Heart left ventricle (tissue), 16 donors: ENCODE results near the gene SFTPD. TPM values are rescaled to one million over a fixed set of nuclear protein-coding genes. Genes with fewer than 3 reads are reported as not detected.

Experiments used
- ATAC-seq, 4 donors: fragments of 200-7000 bp; cut with Tn5 transposase; one replicate each; pipeline ENCODE4 v1.9.1; 2020 to 2022; ENCODE audit warnings: moderate library complexity in 4 of 4, mild to moderate bottlenecking in 3 of 4, moderate number of reproducible peaks in 1 of 4
- DNase-seq, 5 donors: peaks; one replicate each; pipeline ENCODE4 v3.0.0-alpha.2; 2020
- H3K27ac ChIP-seq, 12 donors: fragments of 200-600 bp; sonication (generic) in 4 of 12; one replicate each; pipeline versions ENCODE4 v1.5.0 to v1.8.0; 2016 to 2022; ENCODE audit warnings: mild to moderate bottlenecking in 2 of 12
- H3K27me3 ChIP-seq, 9 donors: fragments of 200-600 bp; sonication (generic) in 2 of 9; one replicate each; pipeline versions ENCODE4 v1.5.1 to v1.8.0; 2016 to 2022; ENCODE audit warnings: mild to moderate bottlenecking in 3 of 9
- H3K36me3 ChIP-seq, 9 donors: fragments of 200-600 bp; sonication (generic) in 2 of 9; one replicate each; pipeline versions ENCODE4 v1.5.0 to v1.8.0; 2018 to 2022; ENCODE audit warnings: mild to moderate bottlenecking in 2 of 9
- H3K4me1 ChIP-seq, 12 donors: fragments of 200-600 bp; sonication (generic) in 4 of 12; one replicate each; pipeline versions ENCODE4 v1.5.0 to v1.8.0; 2016 to 2022; ENCODE audit warnings: mild to moderate bottlenecking in 3 of 12
- H3K4me3 ChIP-seq, 12 donors: fragments of 200-600 bp; sonication (generic) in 4 of 12; one replicate each; pipeline versions ENCODE4 v1.5.0 to v1.8.0; 2017 to 2022; ENCODE audit warnings: mild to moderate bottlenecking in 9 of 12, moderate library complexity in 4 of 12
- H3K9me3 ChIP-seq, 12 donors: fragments of 200-600 bp; sonication (generic) in 4 of 12; one replicate each; pipeline versions ENCODE4 v1.5.0 to v1.8.0; 2016 to 2022; ENCODE audit warnings: mild to moderate bottlenecking in 1 of 12
- CTCF ChIP-seq, 12 donors: fragments of 200-600 bp; sonication (generic) in 4 of 12; IDR thresholded peaks; one replicate each; pipeline versions ENCODE4 v1.5.0 to v1.8.0; 2018 to 2022; ENCODE audit warnings: antibody characterized with exemption in 12 of 12, mild to moderate bottlenecking in 5 of 12
- POLR2A ChIP-seq, 2 donors: fragments of 450-650 bp; IDR thresholded peaks; one replicate each; pipeline ENCODE4 v1.6.1; 2017; ENCODE audit warnings: antibody characterized with exemption in 2 of 2, mild to moderate bottlenecking in 2 of 2, moderate library complexity in 2 of 2
- WGBS, 4 donors: extraction: QIAGEN DNeasy Blood & Tissue Kit in 2 of 4; methylation state at CpG; one replicate each; pipeline versions ENCODE4 v1.1.5 to v1.1.7; 2013 to 2018; 5-methylcytosine and 5-hydroxymethylcytosine counted together
- intact Hi-C, 10 donors: fragments of 100-400 bp; cut with DNase I; formaldehyde crosslinking; loops; one replicate each; pipeline versions ENCODE4 v1.11.1 to v1.14.2; 2022
- polyA plus RNA-seq, 2 donors: library from polyadenylated mRNA; stranded (reverse); fragments of 200-250 nt; gene quantifications; one replicate each; pipeline ENCODE4 v1.2.3, GENCODE V29; 2013
- total RNA-seq, 9 donors: library from RNA; depleted of rRNA in 2 of 9; stranded (reverse); fragments of >200 nt in 2 of 9; fragmentation: NEBNext Ultra II Directional in 3 of 9; extraction: Animal tissue kit (Norgen Biotek cat#: 25700) in 3 of 9; gene quantifications; one replicate each; pipeline versions ENCODE4 v1.1.0 to v1.2.4, GENCODE V29; 2016 to 2023
- donor health status: ischemic (EF 13 %, LVEDD 7.1; RV severe dilation, severe dysfunction).
- donor health status: healthy with polysubstance abuse.
- donor health status: DM: no; HTN: yes; CAD: no.
- donor health status: DM: no; HTN: no; CAD: no.
- donor health status: ischemic (EF 25% LVEDD 6.9; RV normal size, moderate dysfunction).
- donor health status: ischemic (EF 25% LVEDD 5.7; RV mildly dilated, moderate dysfunction).
- donor health status: healthy.
- donor health status: DM: yes; HTN: yes; CAD: no.
- donor health status: ischemic (EF 35%, LVEDD 5.7; RV mildly dilated, moderate dysfunction).
- donor health status: nonischemic (EF 11% LVEDD 7.7; RV severe dilation, severe dysfunction).
- donor health status: DM: yes; HTN: yes; CAD: no.
- donor health status: PGD.
- donor health status: ischemic (EF 29% LVEDD 5.4; RV normal size, mild dysfunction).
- donor health status: nonischemic (EF 23%, LVEDD 6.1; RV moderate dilation, normal function).

SFTPD gene
- total and polyA plus RNA-seq, 11 donors, result 0.12 to 1.9 (median 1.0) TPM; not detected in 1

- Histone ChIP-seq H3K4me1 (peaks cover 0 to 26% (median 10%) of the 10 kb centered on the region in 12 donors), H3K27me3 (peaks cover 0 to 42% (median 0%) of the 10 kb centered on the region in 9 donors), H3K9me3 (peaks cover 0 to 22% (median 6%) of the 10 kb centered on the region in 12 donors), H3K36me3 (no peaks in the 10 kb centered on the region), H3K4me3 (no peak overlapping the region), H3K27ac (no peak overlapping the region)
- DNase-seq, result no peak
- TF ChIP-seq CTCF (IDR thresholded peaks at IDR 0.05) (no peak), POLR2A (IDR thresholded peaks at IDR 0.05) (no peak)
- WGBS, 4 donors, result 69 to 81% (median 72%) methylated on average over 3 of the region's 3 CpGs
- intact Hi-C loops, result loop anchor here in 1 of 10 donors (10.0 kb wide), 1 partner anchor 59 kb away; no protein-coding TSS in a partner anchor
- no peak for ATAC-seq
Observed at GRCh38 chr10:79985481-79986072, 36.7 kb upstream of the SFTPD start.

DNA sequence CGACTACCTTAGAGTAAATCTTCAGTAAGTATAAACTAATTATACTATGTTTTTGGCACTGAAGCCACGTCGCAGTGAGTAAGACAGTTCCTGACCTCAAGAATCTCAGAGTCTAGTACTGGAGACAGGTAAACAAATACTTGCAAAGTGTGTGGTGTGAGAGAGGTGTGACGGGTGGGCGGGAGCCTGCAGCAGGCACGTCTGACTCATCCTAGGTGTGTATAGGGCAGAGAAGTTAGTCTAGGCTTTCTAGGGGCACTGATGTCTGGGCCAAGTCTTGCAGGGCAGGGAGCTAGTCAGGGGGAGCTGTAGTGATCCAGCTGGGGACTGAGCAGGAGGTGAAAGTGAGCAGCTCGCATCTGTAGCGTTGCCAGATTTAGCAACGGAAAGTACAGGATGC is 35.9 kb upstream of the SFTPD start:
- Histone ChIP-seq H3K9me3 (peaks cover 0 to 14% (median under 1%) of the 10 kb centered on the region in 12 donors), H3K4me1 (peaks cover 0 to 31% (median 10%) of the 10 kb centered on the region in 12 donors), H3K27ac (no peak overlapping the region), H3K36me3 (no peaks in the 10 kb centered on the region), H3K27me3 (peaks cover 0 to 45% (median 0%) of the 10 kb centered on the region in 9 donors), H3K4me3 (no peak overlapping the region)
- DNase-seq, result no peak
- ATAC-seq, result no peak
- WGBS, 4 donors, result 70 to 82% (median 77%) methylated on average over 9 of the region's 9 CpGs
- intact Hi-C loops, result loop anchor here in 1 of 10 donors (10.0 kb wide), 1 partner anchor 60 kb away; no protein-coding TSS in a partner anchor
- TF ChIP-seq POLR2A (IDR thresholded peaks at IDR 0.05) (no peak), CTCF (IDR thresholded peaks at IDR 0.05) (no peak)

- Histone ChIP-seq H3K4me1 (peaks cover 0 to 38% (median 13%) of the 10 kb centered on the region in 12 donors), H3K27me3 (peaks cover 0 to 45% (median 0%) of the 10 kb centered on the region in 9 donors), H3K9me3 (peaks cover 0 to 4% (median 0%) of the 10 kb centered on the region in 12 donors), H3K36me3 (no peaks in the 10 kb centered on the region), H3K27ac (no peak overlapping the region), H3K4me3 (peak overlapping the region in 1 of 12 donors; percentile 84)
- no peak for TF ChIP-seq CTCF (IDR thresholded peaks at IDR 0.05)
- TF ChIP-seq POLR2A (IDR thresholded peaks at IDR 0.05), result no peak
- intact Hi-C loops, result loop anchor here in 1 of 10 donors (10.0 kb wide), 1 partner anchor 61 kb away; no protein-coding TSS in a partner anchor
- ATAC-seq (no peak), DNase-seq (peak in 1 of 5 donors; percentile 20)
- WGBS, 4 donors, result 34 to 55% (median 45%) methylated on average over 25 to 40 of the region's 40 CpGs
Observed at GRCh38 chr10:79983286-79983909, 34.5 kb upstream of the SFTPD start.

GRCh38 chr10:79982861-79983260 is 34.0 kb upstream of the SFTPD start:
- Histone ChIP-seq H3K27me3 (peaks cover 0 to 45% (median 0%) of the 10 kb centered on the region in 9 donors), H3K4me3 (peak overlapping the region in 6 of 12 donors; percentile 71 to 84 (median 74))

More at GRCh38 chr10:79982861-79983260, 34.0 kb upstream of the SFTPD start:
- Histone ChIP-seq H3K27ac (no peak overlapping the region), H3K4me1 (peaks cover 0 to 38% (median 13%) of the 10 kb centered on the region in 12 donors), H3K36me3 (no peaks in the 10 kb centered on the region), H3K9me3 (no peaks in the 10 kb centered on the region)
- WGBS, 4 donors, result 30 to 51% (median 40%) methylated on average over 11 of the region's 11 CpGs
- ATAC-seq (no peak), DNase-seq (no peak)
- intact Hi-C loops, result loop anchor here in 1 of 10 donors (10.0 kb wide), 1 partner anchor 62 kb away; no protein-coding TSS in a partner anchor
- TF ChIP-seq POLR2A (IDR thresholded peaks at IDR 0.05) (no peak), CTCF (IDR thresholded peaks at IDR 0.05) (no peak)
